Inferior parietal cortex (tissue), 1 donor: ENCODE data around the gene HOXB4.

Experiments
- DNase-seq: peaks from one replicate; pipeline ENCODE4 v3.0.0-alpha.2; 2016; ENCODE audit errors: extremely low spot score

The HOXB4 gene

DNA sequence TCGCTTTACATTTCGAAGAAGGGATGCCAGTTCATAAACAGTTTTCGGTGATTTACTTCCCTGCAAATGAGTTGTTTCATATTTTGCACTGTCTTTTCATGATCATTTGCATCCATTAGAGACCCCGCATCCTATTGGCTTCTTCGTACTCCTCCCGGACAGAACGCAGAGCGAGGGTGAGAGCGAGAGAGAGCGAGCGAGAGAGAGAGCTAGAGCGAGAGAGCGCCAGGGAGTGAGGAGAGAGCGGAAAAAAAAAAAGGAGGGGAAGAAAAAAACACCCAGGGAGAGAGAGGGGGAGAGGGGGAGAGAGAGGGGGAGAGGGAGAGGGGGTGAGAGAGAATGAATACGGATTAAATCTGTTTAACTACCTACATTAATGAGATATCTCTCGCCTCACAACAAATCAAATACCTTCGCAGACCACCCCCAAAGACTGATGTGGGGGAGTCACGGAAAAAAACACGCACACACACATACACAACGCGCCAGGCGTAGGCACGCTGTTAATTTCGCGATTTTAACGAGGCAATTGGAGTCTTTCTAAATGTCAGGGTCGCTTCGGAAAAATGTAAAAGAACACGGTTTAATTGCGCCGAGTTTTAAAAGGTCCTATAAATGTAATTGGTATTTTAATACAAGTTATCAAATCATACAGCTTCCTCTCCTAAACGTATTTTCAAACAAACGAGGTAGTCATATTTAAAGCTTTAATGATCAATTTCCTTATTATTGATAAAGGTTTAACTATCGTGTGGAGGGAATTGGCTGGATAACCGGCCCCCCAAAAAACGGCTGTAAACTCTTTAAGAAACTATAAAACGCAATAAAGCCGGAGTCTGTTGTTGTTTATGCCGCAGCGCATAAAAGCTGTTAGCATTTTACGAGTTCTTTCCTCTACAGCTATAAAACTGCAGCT, 37.2 kb upstream of the HOXB4 start, which contains the start of gene HOXB8:
TSS of gene HOXB8 (minus strand) at position 246 of the 916 bp plus-strand sequence. CDS start 588 bp downstream, outside the sequence.
- DNase-seq = no peak

GRCh38 chr17:48613862-48614694, 35.9 kb upstream of the HOXB4 start:
- DNase-seq = no peak

- DNase-seq = no peak
Measured at GRCh38 chr17:48612854-48613691, 34.9 kb upstream of the HOXB4 start.

DNA sequence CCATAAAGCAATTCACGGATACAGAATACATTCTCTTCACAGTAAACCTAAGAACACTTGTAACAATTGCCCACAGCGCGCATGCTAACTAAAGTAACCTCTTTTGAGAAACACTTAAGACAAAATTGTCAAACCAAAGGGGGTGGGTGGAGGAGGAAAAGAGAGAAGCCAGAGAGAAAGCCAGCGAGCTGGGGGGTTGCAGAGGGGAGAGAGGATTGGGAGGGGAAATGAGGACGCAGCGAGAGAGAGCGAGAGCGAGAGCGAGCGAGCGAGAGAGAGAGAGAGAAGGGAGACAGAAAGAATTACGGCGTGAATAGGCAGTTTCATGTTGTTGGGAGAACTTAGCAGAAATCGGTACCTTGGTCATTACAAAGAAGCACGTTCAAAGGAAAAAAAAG, 34.3 kb upstream of the HOXB4 start:
- DNase-seq = no peak

DNA sequence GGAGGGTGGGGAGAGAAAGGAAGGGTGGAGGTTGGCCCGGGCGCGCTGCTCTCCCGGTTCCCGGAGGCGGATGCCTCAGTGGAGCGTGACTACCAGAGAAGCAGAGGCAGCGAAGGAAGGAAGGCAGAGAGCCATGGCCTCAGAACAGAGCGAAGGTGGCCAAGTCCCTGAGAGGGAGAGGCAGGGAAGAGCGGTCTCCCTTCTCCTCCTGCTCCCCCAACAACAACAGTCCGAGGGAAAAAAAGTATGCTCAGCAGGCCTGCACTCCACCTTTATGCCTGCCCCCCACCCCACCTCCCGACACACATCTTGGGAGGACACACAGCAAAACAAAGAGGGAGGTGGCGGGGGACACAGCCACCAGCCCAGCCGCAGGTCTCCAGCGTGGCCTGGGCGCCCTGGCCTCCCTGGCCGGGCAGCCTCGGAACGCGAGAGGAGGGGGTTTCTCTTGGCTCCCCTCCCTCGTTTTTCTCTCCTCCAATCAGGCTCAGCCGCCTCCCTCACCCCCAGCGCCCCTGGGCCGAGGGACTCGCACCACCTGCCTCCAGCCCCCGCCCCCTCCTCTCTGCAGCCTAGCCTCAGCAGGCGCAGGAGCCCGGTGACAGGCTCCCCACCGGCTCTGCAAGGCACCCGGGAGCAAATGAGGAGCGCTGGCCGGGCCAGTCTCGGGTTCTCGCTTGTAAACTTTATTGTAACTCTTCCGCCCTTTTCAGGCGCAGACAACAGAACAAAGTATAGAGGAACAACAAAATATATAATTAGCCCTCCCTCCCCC, 33.7 kb upstream of the HOXB4 start:
- no peak for DNase-seq

DNA sequence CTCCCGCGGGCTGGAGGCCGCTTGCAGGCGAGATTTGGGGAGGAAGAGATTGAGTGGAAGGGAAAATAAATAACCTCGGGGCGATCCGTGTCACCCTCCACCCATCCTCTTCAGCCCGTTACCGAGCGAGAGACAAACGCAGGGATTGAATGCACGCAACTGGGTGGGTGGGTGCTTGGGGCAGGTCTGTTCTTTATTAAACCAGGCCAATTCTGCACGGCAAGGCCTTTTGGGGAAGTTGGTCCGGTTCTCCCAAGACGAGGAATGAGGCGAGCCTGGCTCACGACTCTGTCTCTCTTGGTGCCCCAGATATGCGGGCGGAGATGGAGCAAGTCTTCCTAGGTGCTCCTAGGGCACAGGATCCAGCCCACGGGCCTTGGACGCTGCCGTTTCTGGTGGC, 33.1 kb upstream of the HOXB4 start:
- no peak for DNase-seq

GRCh38 chr17:48610282-48611211, 32.4 kb upstream of the HOXB4 start, which contains the start of gene HOXB7:
Gene HOXB7, minus strand, starts transcription at chr17:48611017. Its CDS starts 99 bp downstream, at chr17:48610918.
- DNase-seq = peak; percentile 4

GRCh38 chr17:48609759-48610281, 31.7 kb upstream of the HOXB4 start:
- no peak for DNase-seq

- no peak for DNase-seq
Measured at GRCh38 chr17:48609033-48609432, 30.9 kb upstream of the HOXB4 start.

- DNase-seq = no peak
Measured at GRCh38 chr17:48608494-48608834, 30.3 kb upstream of the HOXB4 start.

DNA sequence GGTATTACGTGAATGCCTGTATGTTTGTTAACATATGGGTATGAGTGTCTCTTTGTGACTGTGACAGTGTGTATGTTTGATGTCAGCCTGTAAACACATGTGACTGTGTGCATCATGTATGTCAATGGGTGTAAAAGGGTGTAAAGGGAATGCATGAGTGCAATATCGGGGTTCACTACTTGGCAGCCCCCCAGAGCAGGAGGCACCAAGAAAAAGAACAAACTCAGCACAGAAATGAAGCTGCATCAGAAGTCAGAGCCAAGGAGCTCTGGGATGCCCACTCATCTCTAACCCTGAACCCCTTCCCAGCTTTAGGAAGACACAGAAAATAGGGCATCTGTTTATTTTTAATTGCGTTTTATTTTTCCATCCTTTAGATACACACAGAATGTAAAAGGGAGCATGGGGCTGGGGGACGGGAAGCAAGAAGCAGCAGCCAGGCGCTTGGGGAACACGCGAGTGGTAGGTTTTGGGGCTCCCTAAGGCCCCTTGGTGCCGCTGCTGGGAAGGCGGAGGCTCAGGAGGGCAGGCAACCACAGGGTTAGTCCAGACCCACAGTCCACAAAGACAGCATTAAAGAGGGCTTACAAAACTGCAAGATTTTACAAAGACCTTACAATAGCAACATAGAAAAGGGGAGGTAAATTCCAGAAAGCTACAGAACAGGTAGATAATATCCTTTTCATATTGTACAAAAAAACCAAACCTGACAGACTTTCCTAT, 28.9 kb upstream of the HOXB4 start:
- DNase-seq = no peak

DNA sequence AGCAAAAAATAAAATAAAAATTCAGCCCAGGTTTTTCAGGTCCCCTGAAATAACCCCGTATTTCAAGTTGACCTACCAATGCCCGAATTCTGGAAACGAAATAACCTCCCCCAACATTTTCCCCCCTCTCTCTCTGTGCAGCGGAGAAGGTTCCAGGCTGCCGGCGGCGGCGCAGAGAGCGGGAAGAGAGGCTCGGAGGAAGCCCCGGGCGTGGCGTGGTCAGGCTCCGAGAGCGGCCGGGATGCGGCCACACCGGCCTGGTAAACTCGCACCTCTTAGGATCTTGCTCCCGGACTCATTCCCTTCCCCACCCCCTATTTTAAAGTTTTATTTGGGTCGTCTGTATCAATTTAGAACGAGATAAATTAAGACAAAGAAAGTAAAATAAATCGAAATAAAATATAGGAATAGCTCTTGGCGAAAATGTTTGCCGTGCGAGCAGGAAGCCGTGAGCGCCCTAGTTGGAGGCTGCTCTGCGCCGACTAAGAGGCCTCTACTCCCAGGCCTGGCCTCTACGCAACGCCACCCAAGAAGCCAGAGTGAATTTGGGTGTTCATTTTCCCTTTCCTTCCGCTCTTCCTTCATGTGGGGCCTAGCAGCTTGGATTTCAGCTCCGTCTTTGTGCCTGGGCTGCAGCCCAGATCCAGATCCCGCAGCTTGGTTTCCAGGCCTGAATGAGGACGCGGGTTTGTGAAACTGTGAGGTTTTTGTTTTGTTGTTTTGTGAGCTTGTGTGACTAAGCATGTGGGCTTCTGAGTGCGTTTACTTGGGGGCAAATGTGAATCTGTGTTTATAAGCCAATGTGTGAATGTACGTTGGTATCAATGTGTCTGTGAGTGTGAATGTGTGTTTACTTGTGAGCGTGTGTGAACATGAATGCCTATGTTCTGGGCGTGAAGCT, 28.1 kb upstream of the HOXB4 start:
- DNase-seq = no peak

DNA sequence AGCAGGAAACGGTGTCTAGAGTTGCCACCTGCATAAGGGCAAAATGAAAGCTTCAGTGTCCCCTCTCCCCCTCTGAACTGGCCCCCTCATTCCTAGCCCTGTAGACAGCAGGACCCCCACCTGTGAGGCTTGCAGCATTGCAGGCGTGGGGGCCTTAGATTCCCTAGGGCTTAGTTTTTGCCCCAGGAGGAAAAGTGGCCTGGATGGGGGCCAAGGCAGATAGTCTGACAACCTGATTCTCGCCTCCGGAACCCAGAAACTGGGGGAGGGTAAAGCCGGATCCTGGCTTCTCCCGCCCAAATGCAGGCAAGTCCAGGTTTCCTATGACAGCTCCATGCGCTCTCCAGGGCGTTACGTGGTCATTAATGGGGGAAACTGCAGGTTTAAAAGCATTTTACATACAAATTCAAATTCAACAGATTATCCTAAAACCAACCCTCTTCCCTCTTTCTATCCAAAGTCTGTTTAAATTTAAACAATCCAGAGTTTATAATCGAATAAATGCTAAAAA, 27.3 kb upstream of the HOXB4 start:
- DNase-seq = no peak

- DNase-seq = no peak
Measured at GRCh38 chr17:48604770-48605329, 26.7 kb upstream of the HOXB4 start, which contains the start of gene HOXB6. Gene HOXB6, minus strand, starts transcription at chr17:48604986. Its CDS starts 6,836 bp downstream, at chr17:48598150.

DNA sequence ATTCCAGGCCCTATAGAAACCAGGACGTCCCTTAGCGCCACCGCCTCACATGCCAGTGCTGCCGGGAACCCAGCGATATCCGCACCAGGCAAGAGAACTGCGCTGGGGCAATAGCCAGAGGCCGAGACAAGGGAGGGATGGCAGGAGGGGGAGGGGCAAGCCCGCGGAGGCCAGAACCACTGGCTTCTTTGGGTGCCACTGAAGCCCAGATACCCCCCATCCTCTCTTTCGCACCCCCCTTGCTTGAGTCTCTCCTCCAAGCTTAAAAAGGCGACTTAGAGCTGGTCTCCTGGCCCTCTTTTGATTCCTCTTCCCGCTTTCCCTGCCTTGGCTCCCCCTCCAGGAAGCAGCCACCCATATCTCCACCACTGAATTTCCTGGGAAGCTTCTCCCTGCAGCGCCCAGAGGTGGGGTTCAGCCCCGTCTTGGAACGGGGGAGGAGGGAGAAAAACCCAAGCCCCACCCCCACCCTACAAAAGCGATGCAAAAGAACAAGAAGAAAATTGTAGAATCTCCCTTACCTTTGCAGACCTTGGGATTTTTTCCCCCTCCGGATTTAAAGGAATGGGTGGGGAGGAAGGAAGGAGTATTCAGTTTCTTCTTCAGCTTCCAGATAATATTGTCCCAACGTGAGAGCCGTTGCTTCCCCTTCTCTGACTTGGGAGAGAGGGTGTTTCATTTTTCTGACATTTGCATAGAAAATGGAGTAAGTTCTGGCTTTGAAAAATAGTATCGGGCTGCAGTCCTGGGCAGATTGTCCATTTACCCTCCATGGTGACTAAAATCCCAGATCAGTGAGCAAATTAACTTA, 26.0 kb upstream of the HOXB4 start:
- no peak for DNase-seq
